Gastroesophageal sphincter (tissue), 4 donors: ENCODE measurements around the gene TSPOAP1. TPM values are rescaled to one million over a fixed set of nuclear protein-coding genes. Genes with fewer than 3 reads are reported as not detected.

Source experiments
- ATAC-seq: fragments of 150-250 bp; one replicate; pipeline ENCODE4 v1.9.1; 2016; ENCODE audit warnings: mild to moderate bottlenecking, moderate library complexity
- H3K27ac ChIP-seq, 4 donors: fragments of 200-600 bp; sonication (generic) in 3 of 4; 1 replicate in 3 of 4; 2 replicates in 1 of 4; pipeline ENCODE4 v1.5.1; 2016 to 2019
- H3K27me3 ChIP-seq: fragments of 200-600 bp; sonication (generic); one replicate; pipeline ENCODE4 v1.5.1; 2019
- H3K36me3 ChIP-seq, 2 donors: fragments of 200-600 bp; sonication (generic); one replicate each; pipeline ENCODE4 v1.5.1; 2019; ENCODE audit warnings: control low read depth in 1 of 2
- H3K4me1 ChIP-seq, 3 donors: fragments of 200-600 bp; sonication (generic); 1 replicate in 2 of 3; 2 replicates in 1 of 3; pipeline ENCODE4 v1.5.1; 2016 to 2019; ENCODE audit warnings: control low read depth in 2 of 3
- H3K4me3 ChIP-seq, 2 donors: fragments of 200-600 bp; sonication (generic); one replicate each; pipeline ENCODE4 v1.5.1; 2019; ENCODE audit warnings: mild to moderate bottlenecking in 1 of 2, moderate library complexity in 1 of 2
- H3K9me3 ChIP-seq, 3 donors: fragments of 200-600 bp; sonication (generic); one replicate each; pipeline ENCODE4 v1.5.1; 2017 to 2019; ENCODE audit warnings: control low read depth in 2 of 3
- EP300 ChIP-seq: sonication (generic); formaldehyde crosslinking; IDR thresholded peaks from one replicate; pipeline ENCODE4 v1.6.1; 2017; ENCODE audit warnings: antibody characterized with exemption, mild to moderate bottlenecking
- POLR2A ChIP-seq, 2 donors: fragments of 450-650 bp; IDR thresholded peaks; one replicate each; pipeline ENCODE4 v1.6.1; 2017; ENCODE audit warnings: antibody characterized with exemption in 2 of 2, mild to moderate bottlenecking in 2 of 2, moderate library complexity in 1 of 2
- POLR2AphosphoS5 ChIP-seq: sonication (generic); formaldehyde crosslinking; IDR thresholded peaks from one replicate; pipeline ENCODE4 v1.6.1; 2017; ENCODE audit warnings: antibody characterized with exemption
- WGBS, 2 donors: methylation state at CpG; one replicate each; pipeline ENCODE4 v1.1.5; 2018; ENCODE audit warnings: low coverage in 1 of 2; 5-methylcytosine and 5-hydroxymethylcytosine counted together
- total RNA-seq, 4 donors: library from RNA; depleted of rRNA; stranded (reverse); fragments of >200 nt; gene quantifications; one replicate each; pipeline ENCODE4 v1.1.0, GENCODE V29; 2016
- TF ChIP-seq, protein P1 (sequence below), 4 experiments: fragments of 200-600 bp in 2 of 4; fragments of 450-650 bp in 2 of 4; sonication (generic) in 1 of 4; IDR thresholded peaks; one replicate each; pipeline ENCODE4 v1.5.1; 2017 to 2019; ENCODE audit warnings: antibody characterized with exemption in 4 of 4, mild to moderate bottlenecking in 2 of 4, moderate library complexity in 2 of 4

TSPOAP1 gene
- total RNA-seq, 4 donors from 2014 or later: 7.4 to 44.8 (median 23.0) TPM

DNA sequence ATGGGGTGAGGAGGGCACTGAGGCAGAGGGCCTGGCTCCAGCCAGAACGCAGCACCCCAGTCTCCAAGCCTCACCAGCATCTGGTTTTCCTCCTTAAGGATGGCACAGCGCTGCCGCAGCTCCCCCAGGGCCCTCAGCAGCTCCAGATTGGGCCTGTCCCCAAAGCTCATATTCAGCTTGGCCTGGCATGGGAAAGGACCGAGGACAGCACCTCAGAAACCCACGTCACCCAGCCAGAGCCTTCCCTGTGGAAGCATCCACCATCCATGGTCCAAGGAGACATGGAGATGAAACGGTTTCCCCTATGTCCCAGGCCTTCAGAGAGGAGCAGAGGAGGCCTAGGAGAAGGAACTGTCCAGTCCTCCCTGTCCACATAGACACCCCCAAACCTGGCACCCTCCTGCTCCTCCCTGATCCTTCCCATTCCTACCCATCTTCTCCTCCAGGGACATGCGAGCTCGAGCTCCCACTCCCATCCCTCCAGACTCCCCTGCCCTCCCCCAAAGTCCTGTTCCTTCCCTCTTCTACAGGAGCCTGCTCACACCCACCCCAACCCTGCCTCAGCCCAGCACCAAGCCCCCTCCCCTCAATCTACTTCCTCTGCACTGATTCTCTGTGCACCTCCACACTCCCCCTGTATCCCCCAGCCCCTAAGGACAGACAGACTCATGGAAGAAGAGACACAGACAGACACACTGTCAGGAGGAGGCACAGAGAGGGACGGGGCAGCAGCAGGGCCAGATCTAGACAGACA, 1.8 kb downstream of the TSPOAP1 start:
- Histone ChIP-seq H3K4me3 (no peak overlapping the region), H3K27me3 (no peaks in the 10 kb centered on the region), H3K4me1 (peaks cover 0 to 40% (median 8%) of the 10 kb centered on the region in 3 donors), H3K27ac (no peak overlapping the region), H3K9me3 (no peaks in the 10 kb centered on the region), H3K36me3 (peaks cover 0 to 13% of the 10 kb centered on the region in 2 donors)
- no peak for ATAC-seq
- 79 to 88% methylated on average over 2 to 7 of the region's 9 CpGs for WGBS, 2 donors
- TF ChIP-seq, protein P1, sequence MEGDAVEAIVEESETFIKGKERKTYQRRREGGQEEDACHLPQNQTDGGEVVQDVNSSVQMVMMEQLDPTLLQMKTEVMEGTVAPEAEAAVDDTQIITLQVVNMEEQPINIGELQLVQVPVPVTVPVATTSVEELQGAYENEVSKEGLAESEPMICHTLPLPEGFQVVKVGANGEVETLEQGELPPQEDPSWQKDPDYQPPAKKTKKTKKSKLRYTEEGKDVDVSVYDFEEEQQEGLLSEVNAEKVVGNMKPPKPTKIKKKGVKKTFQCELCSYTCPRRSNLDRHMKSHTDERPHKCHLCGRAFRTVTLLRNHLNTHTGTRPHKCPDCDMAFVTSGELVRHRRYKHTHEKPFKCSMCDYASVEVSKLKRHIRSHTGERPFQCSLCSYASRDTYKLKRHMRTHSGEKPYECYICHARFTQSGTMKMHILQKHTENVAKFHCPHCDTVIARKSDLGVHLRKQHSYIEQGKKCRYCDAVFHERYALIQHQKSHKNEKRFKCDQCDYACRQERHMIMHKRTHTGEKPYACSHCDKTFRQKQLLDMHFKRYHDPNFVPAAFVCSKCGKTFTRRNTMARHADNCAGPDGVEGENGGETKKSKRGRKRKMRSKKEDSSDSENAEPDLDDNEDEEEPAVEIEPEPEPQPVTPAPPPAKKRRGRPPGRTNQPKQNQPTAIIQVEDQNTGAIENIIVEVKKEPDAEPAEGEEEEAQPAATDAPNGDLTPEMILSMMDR (IDR thresholded peaks at IDR 0.05): no peak
- TF ChIP-seq POLR2A (IDR thresholded peaks at IDR 0.05) (no peak), POLR2AphosphoS5 (no peak), EP300 (no peak)

DNA sequence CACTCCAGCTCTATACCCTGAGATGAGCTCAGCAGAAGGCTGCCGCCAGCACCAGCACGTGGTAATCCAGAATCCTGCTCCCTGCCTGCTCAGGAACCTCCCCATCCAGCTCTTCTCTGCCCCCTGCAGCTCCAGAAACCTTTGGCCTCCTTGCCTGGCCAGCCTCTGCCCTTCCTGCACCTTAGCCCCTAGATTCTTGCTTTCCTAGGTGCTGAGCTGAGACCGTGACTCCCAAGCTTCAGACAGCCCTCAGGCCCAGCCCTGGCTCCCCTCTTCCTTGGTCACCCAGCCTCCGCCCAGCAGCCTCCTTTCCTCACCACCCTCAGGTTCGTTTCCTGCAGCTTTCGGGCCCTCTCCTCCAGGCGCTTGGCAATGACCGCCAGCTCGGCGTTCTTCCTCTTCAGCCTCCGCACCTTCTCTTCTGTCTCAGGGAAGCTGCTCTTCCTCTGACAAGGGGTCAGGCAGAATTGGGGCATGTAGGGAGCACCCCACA, 2.6 kb downstream of the TSPOAP1 start:
- Histone ChIP-seq H3K36me3 (peaks cover 0 to 19% of the 10 kb centered on the region in 2 donors), H3K27me3 (no peaks in the 10 kb centered on the region), H3K27ac (no peak overlapping the region), H3K4me1 (peaks cover 0 to 40% (median 8%) of the 10 kb centered on the region in 3 donors), H3K4me3 (no peak overlapping the region), H3K9me3 (no peaks in the 10 kb centered on the region)
- TF ChIP-seq POLR2A (IDR thresholded peaks at IDR 0.05): no peak
- TF ChIP-seq, protein P1 (IDR thresholded peaks at IDR 0.05): no peak
- ATAC-seq: no peak
- 64 to 71% methylated on average over 4 to 7 of the region's 11 CpGs for WGBS, 2 donors

DNA sequence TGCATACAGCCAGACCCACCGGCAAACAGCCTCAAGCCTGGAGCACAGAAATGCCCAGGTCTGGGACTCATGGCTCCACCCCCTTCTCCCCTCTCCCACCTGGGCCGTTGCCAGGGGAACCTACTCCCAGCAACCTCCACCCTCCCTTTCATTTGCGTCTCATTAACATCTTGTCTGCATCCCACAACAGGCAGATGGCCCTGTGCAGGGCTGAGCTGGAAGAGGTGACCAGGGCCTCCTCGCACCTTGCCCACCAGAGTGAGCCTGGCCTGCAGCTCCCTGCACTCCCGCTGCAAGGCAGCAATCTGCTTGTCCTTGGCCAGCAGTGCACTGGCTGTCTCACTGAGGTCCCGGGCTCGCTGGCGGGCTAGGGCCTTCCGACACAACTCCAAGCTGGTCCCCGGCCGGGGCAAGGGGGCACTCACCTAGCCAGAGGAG, 3.3 kb downstream of the TSPOAP1 start:
- ATAC-seq: no peak
- 17 to 20% methylated on average over 1 to 2 of the region's 11 CpGs for WGBS, 2 donors
- Histone ChIP-seq H3K36me3 (peaks cover 0 to 22% of the 10 kb centered on the region in 2 donors), H3K4me3 (peak overlapping the region in 1 of 2 donors; percentile 83), H3K4me1 (peaks cover 0 to 40% (median 8%) of the 10 kb centered on the region in 3 donors), H3K9me3 (no peaks in the 10 kb centered on the region), H3K27ac (no peak overlapping the region), H3K27me3 (no peaks in the 10 kb centered on the region)
- TF ChIP-seq POLR2A (IDR thresholded peaks at IDR 0.05): no peak
- TF ChIP-seq POLR2AphosphoS5: no peak
- no peak for TF ChIP-seq EP300
- TF ChIP-seq, protein P1 (IDR thresholded peaks at IDR 0.05): no peak

DNA sequence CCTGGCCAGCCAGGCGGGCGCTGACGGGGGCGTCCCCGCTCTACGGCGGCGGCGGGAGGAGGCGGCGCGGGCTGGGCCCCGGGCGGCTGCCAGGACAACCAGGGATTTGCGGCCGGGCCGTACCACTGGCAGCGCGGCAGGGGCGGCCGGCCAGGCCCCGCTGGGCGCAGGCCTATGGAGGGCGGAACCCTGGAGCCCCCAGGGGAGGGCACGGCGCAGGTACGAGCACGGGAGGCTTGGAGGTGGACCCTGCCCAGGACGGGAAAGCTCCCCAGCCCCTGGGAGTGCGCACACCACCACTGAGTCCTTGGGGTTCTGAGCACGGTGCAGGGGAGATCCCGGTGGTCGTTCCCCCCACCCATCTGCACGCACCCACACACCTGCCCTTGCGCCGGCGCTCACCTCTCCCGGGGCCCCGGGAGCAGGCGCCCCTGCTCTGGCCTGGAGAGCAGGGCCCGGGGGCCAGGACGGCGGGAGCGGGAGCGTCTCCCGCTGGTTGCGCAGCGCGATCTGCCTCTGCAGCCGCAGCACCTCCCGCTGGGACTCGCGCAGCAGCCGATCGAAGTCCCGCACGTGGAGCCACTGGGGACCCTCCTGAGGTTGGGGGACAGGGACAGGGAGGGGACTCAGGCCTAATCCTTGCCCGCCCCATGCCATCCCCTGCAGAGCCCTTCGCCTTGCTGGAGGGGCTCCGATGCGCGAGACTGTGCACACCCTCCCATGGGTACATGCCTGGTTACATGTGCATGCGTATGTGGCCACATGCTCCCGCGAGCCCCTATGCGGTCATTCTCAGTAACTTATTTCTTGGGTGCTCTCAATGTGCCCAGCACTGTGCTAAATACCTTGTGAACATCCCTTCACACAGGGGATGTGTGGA, 3.9 kb downstream of the TSPOAP1 start:
- Histone ChIP-seq H3K36me3 (peaks cover 0 to 28% of the 10 kb centered on the region in 2 donors), H3K4me3 (peak overlapping the region; percentile 60 to 83), H3K9me3 (no peaks in the 10 kb centered on the region), H3K27me3 (no peaks in the 10 kb centered on the region), H3K27ac (peak overlapping the region in 3 of 4 donors; percentile 69 to 79 (median 79)), H3K4me1 (peaks cover 0 to 40% (median 8%) of the 10 kb centered on the region in 3 donors)
- TF ChIP-seq POLR2AphosphoS5 (no peak), POLR2A (IDR thresholded peaks at IDR 0.05) (peak in 1 of 2 donors; percentile 34), EP300 (no peak)
- TF ChIP-seq, protein P1 (IDR thresholded peaks at IDR 0.05): peak in 1 of 4 experiments; percentile 5
- 0% methylated on average over 10 of the region's 66 CpGs; no CpG with 5 or more reads in 1 of the 2 donors for WGBS, 2 donors
- ATAC-seq: peak; percentile 80
